Lung (tissue), 12 donors: ENCODE results near the gene ELAC2. TPM values are rescaled to one million over a fixed set of nuclear protein-coding genes. Genes with fewer than 3 reads are reported as not detected.

Experiments
- ATAC-seq: fragments of 200-7000 bp; cut with Tn5 transposase; one replicate; pipeline ENCODE4 v1.9.1; 2020; ENCODE audit warnings: moderate number of reproducible peaks; ENCODE audit not compliant: insufficient read depth, low FRiP score
- DNase-seq, 3 donors: peaks; one replicate each; pipeline ENCODE4 v3.0.0-alpha.2; 2013 to 2017
- H3K27ac ChIP-seq, 2 donors: one replicate each; pipeline ENCODE4 v1.5.1; 2013; ENCODE audit warnings: mild to moderate bottlenecking in 2 of 2, moderate library complexity in 2 of 2, control low read depth in 1 of 2, inconsistent platforms in 1 of 2, low read depth in 1 of 2, low read length in 1 of 2
- H3K27me3 ChIP-seq, 3 donors: one replicate each; pipeline ENCODE4 v1.5.1; 2013; ENCODE audit warnings: low read length in 2 of 3; ENCODE audit not compliant: control insufficient read depth in 3 of 3, insufficient read depth in 3 of 3
- H3K36me3 ChIP-seq, 4 donors: one replicate each; pipeline ENCODE4 v1.5.1; 2013; ENCODE audit warnings: low read length in 4 of 4, mild to moderate bottlenecking in 1 of 4, moderate library complexity in 1 of 4; ENCODE audit not compliant: control insufficient read depth in 4 of 4, insufficient read depth in 4 of 4
- H3K4me1 ChIP-seq, 5 donors: one replicate each; pipeline ENCODE4 v1.5.1; 2013; ENCODE audit warnings: low read length in 5 of 5, mild to moderate bottlenecking in 2 of 5, moderate library complexity in 1 of 5; ENCODE audit not compliant: control insufficient read depth in 5 of 5, insufficient read depth in 5 of 5
- H3K4me3 ChIP-seq: one replicate; pipeline ENCODE4 v1.5.1; 2013; ENCODE audit warnings: mild to moderate bottlenecking, control low read depth, moderate library complexity
- H3K9ac ChIP-seq, 2 donors: one replicate each; pipeline ENCODE4 v1.5.1; 2013; ENCODE audit warnings: low read length in 2 of 2, control low read depth in 1 of 2; ENCODE audit not compliant: insufficient read depth in 1 of 2
- H3K9me3 ChIP-seq, 4 donors: one replicate each; pipeline ENCODE4 v1.5.1; 2013; ENCODE audit warnings: low read length in 3 of 4, mild to moderate bottlenecking in 1 of 4, moderate library complexity in 1 of 4; ENCODE audit not compliant: control insufficient read depth in 4 of 4, insufficient read depth in 3 of 4
- WGBS, 2 donors: extraction: QIAGEN DNeasy Blood & Tissue Kit; methylation state at CpG; one replicate each; pipeline ENCODE4 v1.1.7; 2013; 5-methylcytosine and 5-hydroxymethylcytosine counted together
- polyA plus RNA-seq, 2 donors: library from polyadenylated mRNA; stranded (reverse); fragments of 200-250 nt; gene quantifications; one replicate each; pipeline ENCODE4 v1.2.1, GENCODE V29; 2013
- total RNA-seq, 2 donors: library from RNA; depleted of rRNA in 1 of 2; stranded (reverse); fragments of >200 nt in 1 of 2; gene quantifications; one replicate each; pipeline ENCODE4 v1.2.1, GENCODE V29; 2014 to 2021
- TF ChIP-seq, protein P1 (sequence below): IDR thresholded peaks from 2 replicates; pipeline ENCODE4 v1.5.1; 2012; ENCODE audit warnings: mild to moderate bottlenecking; ENCODE audit errors: control extremely low read depth, extremely low read depth
- donor health status: control.
- donor health status: control.
- donor health status: Bipolar disorder and iron deficiency.
- donor health status: healthy.
- donor health status: DM: yes; HTN: yes; CAD: no.

The ELAC2 gene
- total and polyA plus RNA-seq, 4 donors = 24.1 to 76.4 (median 45.5) TPM

DNA sequence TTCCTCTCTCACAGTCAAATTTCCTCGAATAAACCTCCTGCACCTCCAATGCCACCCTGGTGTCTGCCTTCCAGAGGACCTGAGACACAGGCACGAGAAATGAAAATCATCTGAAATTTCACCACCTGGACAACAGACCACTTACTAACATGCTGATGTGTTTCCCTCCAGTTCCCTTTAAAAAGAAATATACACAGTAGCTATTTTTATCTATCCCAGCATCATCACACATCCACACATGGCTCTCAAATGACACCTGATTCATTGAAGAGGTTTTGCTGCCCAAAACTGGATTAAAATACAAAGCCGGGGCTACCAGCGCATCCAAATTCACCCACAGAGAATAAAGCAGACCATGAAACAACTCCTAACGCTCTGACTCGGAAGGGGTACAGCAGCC lies 13.9 kb downstream of the ELAC2 start:
- H3K9ac ChIP-seq = no peak overlapping the region
- H3K36me3 ChIP-seq = peaks cover 32 to 60% (median 44%) of the 10 kb centered on the region in 4 donors
- ATAC-seq = no peak
- no peaks in the 10 kb centered on the region for H3K9me3 ChIP-seq
- peaks cover 0 to 9% (median 0%) of the 10 kb centered on the region in 5 donors for H3K4me1 ChIP-seq
- TF ChIP-seq, protein P1, sequence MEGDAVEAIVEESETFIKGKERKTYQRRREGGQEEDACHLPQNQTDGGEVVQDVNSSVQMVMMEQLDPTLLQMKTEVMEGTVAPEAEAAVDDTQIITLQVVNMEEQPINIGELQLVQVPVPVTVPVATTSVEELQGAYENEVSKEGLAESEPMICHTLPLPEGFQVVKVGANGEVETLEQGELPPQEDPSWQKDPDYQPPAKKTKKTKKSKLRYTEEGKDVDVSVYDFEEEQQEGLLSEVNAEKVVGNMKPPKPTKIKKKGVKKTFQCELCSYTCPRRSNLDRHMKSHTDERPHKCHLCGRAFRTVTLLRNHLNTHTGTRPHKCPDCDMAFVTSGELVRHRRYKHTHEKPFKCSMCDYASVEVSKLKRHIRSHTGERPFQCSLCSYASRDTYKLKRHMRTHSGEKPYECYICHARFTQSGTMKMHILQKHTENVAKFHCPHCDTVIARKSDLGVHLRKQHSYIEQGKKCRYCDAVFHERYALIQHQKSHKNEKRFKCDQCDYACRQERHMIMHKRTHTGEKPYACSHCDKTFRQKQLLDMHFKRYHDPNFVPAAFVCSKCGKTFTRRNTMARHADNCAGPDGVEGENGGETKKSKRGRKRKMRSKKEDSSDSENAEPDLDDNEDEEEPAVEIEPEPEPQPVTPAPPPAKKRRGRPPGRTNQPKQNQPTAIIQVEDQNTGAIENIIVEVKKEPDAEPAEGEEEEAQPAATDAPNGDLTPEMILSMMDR = no peak
- 91 to 95% methylated on average over 6 of the region's 6 CpGs for WGBS, 2 donors
- H3K4me3 ChIP-seq = no peak overlapping the region
- DNase-seq = no peak
- H3K27me3 ChIP-seq = no peaks in the 10 kb centered on the region
- H3K27ac ChIP-seq = no peak overlapping the region

DNA sequence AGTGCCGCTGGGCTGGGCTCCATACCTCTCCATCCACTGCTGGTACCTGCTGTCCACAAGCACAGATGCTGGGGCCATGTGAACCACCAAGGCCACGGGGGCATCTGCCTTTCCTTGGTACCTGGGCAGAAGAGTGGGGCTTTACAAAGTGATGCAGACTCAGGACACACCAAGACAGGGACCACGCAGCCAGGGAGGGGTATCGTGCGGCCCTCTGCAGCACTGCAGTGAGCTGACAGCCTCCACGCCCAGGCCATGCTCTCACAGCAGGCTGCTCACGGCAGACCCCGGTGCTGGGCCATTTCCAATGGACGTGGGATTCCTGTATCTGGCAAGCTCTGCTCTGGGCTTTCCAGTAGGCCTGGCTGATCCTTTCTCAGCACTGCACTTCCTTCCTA lies 14.4 kb downstream of the ELAC2 start:
- Histone ChIP-seq H3K4me1 (peaks cover 0 to 9% (median 0%) of the 10 kb centered on the region in 5 donors), H3K36me3 (peaks cover 36 to 60% (median 46%) of the 10 kb centered on the region in 4 donors), H3K27ac (no peak overlapping the region), H3K27me3 (no peaks in the 10 kb centered on the region), H3K9ac (no peak overlapping the region), H3K4me3 (no peak overlapping the region), H3K9me3 (no peaks in the 10 kb centered on the region)
- TF ChIP-seq, protein P1 = no peak
- DNase-seq = no peak
- no peak for ATAC-seq
- WGBS, 2 donors = 82 to 85% methylated on average over 9 of the region's 9 CpGs

DNA sequence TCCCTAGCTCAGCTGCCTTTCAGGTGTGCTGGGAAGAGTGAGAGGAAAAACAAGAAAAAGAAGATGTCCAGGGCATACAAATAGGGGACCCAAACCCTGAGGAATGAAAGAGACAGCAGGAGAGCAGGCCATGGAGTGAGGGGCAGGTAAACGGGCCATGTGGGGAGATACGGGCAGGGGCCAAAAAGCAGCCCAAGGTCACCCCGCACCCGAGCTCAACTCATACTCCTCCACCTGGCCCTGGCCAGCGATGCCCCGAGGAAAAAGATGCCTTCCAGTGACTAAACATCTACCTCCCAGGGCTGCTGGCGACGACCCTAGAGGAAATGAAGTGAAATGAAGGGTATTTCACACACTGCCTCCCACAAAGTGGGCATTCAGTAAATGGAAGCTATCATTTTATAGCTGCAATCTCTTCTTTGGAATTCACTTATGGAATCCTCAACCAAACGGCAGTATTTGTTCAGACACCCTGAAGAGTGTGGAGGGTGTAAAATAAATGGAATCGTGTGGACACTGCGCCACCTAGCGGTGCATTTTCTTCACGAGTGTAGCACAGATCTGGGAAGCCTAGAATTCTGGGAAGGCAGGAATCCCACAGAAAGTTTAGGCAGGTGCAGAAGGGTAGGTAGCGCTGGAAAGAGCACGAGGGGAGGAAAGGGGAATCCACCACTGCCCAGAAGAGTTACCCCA lies 14.9 kb downstream of the ELAC2 start:
- TF ChIP-seq, protein P1 = peak; percentile 63
- Histone ChIP-seq H3K27ac (no peak overlapping the region), H3K36me3 (peaks cover 42 to 62% (median 49%) of the 10 kb centered on the region in 4 donors), H3K27me3 (no peaks in the 10 kb centered on the region), H3K4me1 (peaks cover 0 to 9% (median 0%) of the 10 kb centered on the region in 5 donors), H3K9ac (no peak overlapping the region), H3K4me3 (no peak overlapping the region), H3K9me3 (no peaks in the 10 kb centered on the region)
- DNase-seq (peak; percentile 80 to 86 (median 82)), ATAC-seq (peak; percentile 66)
- 51 to 60% methylated on average over 15 of the region's 15 CpGs for WGBS, 2 donors
